ENCODE measurements around the gene KIFC3.
A peak's percentile ranks its signal among the peaks of the same experiment; 100 is the strongest.
"Not testable (repeated sequence)": the region's sequence is repeated elsewhere in the genome, so short reads cannot be mapped to it uniquely, and the experiment has no call there.

The KIFC3 gene

DNA sequence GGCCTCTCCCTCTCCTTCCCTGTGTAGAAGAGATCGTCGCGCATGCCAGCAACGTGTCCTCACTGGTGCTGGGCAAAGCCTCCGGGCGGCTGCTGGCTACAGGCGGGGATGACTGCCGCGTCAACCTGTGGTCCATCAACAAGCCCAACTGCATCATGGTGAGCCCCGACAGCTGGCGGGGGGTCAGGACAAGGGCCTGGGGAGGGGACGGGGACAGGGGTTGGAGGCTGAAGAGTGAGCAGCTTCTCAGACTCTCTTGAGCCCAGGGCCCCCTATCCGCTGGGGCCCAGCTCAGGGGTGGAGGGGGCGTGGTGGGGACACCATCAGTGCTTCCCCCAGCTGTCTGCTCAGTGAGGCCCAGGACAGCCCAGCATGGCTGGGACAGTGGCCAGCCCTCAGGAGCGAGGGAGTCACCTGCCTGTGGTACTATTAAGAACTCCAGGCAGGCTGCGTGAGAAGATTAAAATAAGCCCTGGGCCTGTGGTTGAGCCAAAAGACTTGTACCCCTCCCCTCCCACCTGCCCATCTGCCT, 60.6 kb downstream of the KIFC3 start:
- DNase-seq (ENCODE audit: low read depth in 2 of 2, low spot score in 1 of 2), result no peak

DNA sequence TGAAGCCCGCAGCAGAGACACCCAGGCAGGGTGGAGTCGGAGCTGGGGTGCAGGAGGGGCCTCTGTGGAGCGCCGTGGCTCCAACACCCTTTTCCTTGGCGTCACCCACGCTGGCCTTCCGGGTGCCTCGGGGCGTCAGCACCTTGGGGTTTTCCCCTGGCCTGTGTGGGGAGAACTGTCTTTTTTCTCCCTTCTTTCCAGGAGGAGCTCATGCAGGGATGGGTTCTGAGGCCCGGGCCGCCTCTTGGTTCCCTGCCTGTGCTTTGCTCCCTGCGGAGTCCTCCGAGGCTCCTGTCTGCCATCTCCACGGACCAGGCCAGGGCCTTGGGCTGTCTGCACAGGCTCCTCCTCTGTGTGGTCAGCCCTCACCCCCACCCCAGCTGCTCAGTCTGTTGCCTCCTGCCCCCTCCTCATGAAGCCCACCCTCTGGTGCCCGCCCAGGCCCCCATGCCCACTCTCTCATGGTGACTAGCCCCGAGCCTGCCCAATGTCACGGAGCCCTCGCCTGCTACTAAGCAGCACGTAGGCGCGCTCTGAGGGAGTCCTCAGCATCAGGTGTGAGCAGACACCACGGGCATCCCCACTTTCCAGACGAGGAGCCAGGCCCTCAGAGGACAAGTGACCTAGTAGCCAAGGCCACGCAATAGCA, 61.7 kb downstream of the KIFC3 start:
- no peak for DNase-seq (ENCODE audit: low read depth in 2 of 2, low spot score in 1 of 2)

DNA sequence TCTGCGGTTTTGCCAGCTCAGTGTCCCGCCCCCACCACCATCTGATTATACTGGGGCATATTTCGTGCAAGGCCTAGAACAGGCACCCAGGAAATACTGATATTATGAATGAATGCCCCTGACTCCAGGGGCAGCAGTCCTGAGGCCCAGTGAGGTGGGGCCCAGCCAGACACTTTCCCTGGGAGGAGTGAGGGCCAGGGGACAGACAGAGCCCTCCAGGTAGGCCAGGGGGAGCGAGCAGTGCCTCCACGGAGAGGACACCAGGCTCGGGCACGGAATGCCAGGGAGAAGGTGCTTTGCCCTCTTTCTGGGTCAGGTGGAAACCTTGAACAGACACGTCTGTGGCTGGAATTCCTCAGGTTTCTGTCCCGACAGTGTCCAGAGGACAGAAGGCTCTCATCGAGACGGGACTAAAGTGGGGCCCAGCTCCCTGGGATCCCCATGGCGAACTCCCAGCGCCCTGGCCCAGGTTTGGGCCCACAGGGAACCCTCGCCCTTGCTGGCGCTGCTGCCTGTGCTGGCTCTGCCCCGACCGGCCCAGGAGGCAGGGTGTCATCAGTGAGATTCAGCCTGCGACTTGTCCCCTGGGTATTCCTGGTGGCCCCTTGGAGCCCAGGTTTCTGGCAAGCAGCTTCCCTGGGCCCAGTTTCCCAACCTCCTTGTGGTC, 62.4 kb downstream of the KIFC3 start:
- no peak for DNase-seq (ENCODE audit: low read depth in 2 of 2, low spot score in 1 of 2)

DNA sequence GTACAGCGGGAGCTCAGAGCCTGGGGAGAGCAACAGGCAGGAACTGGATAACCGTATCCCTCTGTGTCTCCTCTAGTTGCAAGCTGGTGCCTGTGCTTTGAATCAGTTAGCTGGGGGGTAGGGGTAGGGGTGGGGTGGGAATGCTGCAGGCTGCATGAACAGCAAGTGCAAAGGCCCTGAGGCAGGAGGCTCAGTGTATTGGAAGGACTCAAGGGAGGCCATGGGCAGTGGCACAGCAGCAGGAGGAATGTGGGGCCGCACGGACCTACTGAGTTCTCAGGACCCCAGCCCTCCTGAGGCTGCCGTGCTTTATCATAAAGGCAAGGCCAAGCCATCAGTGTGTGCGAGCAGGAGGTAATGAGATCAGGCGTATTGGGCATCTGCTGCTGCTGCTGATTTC, 63.4 kb downstream of the KIFC3 start:
- no peak for DNase-seq (ENCODE audit: low read depth in 2 of 2, low spot score in 1 of 2)

DNA sequence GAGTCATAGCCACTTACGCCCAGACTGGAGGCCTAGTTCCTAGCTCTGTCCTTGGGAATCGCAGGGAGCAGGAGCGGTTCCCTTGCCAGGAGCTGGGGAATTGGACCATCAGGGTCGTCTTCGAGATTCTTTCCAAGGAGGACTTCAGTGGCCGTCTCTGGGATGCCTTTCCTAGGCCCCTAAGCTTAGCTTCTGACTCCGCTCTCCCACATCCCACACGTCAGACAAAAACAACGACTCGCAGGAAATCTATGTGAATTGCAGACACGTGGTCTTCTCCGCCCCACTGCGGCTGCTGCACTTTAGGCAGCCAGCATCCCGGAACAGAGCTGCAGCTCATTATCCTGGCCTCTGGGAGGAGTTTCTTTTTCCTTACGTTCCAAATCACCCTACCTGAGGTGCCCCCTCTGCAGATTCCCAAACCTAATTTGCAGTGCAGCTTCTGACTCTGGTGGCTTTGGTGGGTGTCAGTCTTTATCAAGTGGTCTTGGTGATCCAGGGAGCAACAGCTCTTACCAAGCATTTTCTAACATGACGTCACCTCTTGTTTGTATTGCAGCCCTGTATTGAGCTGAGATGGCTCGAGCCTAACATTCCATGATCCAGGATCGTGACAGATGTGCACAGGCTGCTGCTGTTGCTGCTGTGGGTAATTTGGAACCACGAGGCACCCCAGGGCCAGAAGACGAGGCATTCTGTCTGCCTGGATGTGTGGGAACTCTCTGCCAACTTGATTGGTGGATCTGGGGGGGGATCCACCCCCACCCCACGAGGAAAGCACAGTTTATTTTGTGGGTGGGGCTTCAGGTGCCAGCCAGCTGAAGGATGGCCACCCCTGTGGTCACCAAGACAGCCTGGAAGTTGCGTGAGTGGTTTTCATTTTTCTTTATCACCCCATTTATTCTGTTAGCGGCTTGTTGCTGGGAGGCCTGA, 65.6 kb downstream of the KIFC3 start:
- DNase-seq (ENCODE audit: low read depth in 2 of 2, low spot score in 1 of 2), result peak in 1 of 2 donors; percentile 13

DNA sequence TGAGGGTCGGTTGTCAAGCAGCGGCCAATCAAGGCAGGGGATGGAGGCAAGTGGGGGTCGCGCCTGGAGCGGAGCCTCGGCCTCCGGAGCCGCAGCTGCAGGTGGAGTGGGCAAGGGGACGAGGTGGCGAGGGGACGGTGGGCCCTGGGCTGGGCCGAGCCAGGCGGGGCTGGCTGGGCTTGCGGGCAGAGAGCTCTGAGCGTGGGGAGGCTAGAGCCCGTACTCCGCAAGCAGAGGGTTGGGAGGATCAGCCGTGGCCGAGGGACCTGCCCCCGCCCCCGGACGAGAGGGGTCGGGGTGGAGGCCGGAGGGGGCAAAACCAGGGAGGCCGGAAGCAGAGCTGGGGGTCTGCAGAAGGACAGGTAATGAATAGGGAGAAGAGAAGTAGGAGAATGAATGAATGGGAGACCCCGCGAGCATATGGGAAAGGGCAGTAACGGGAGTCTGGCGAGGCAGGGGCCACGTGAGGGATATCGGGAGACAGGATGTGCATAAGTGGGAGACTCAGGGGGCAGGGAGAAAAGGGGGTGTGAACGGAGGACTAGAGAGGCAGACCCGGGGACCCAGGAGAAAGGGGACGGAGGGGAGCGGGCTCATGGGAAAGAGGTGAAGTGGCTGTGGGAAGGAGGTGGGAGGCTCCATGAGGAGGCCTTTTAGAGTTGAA, 66.4 kb downstream of the KIFC3 start, which contains the start of gene KATNB1:
TSS of gene KATNB1 (plus strand) at position 16 of the 664 bp plus-strand sequence. CDS start 1,474 bp downstream, outside the sequence.
- no peak for DNase-seq (ENCODE audit: low read depth in 2 of 2, low spot score in 1 of 2)

DNA sequence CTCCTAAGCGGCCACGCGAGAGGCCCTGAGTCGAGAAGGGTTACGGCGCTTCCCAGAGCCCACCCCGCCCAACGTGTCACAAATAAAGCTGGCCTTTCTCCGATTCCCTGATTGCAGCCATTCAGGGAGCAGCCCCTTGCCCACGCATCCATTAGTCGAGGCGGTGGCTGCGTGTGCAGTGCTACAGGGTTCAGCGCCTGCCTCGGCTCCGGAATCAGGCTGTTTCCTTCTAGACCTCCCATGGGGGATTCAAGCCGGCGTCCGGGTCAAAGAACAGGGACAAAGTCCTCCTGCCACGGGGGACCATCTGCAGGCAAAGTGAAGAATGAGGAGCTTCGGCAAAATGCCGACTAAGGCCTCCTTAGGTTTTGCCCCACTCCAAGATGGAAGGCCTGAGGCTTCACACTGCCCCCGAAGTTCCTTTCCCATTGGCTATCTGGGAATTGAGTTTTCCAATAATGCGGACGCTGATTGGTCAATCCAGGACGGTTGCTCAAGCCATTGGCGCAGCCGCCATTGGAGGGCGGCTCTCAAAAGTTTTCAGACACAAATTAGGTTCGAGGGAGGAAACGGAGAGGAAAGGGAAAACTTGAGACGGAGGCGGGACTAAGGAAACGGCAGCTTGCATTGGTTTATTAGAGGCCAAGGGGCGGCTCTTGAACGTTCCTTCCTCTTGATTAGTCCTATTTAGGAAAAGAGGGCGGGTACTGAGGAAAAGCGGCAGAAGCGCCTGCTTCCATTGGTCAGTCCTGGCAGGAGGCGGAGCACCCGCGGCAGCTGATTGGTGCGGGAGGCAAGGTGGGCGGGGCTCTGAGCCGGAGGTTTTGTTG, 67.2 kb downstream of the KIFC3 start:
- peak; percentile 92 to 93 for DNase-seq (ENCODE audit: low read depth in 2 of 2, low spot score in 1 of 2)

DNA sequence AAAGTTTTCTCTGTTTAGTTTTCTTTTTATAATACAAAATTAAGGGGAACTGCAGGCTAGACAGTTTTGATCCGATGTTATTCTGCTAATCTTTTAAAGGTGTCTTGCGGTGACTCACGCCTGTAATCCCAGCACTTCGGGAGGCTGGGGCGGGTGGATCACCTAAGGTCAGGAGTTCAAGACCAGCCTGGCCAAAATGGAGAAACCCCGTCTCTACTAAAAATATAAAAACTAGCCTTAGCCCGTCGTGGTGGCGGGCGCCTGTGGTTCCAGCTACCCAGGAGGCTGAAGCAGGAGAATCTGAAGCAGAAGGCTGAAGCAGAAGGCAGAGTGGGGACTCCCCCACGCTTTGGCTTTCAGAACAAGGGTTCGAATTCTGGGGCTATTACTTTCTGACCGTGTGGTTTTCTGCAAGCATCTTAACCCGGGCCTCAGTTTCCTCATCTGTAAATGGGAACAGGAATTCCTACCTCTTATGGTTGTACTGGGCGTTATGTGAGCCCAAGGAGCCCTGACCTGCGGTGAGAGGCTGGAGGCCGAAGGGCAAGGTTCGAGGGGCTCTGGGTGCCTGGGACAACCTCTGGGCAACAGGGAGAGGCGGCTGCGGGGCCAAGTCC, 67.9 kb downstream of the KIFC3 start:
- DNase-seq (ENCODE audit: low read depth in 2 of 2, low spot score in 1 of 2), result no peak

DNA sequence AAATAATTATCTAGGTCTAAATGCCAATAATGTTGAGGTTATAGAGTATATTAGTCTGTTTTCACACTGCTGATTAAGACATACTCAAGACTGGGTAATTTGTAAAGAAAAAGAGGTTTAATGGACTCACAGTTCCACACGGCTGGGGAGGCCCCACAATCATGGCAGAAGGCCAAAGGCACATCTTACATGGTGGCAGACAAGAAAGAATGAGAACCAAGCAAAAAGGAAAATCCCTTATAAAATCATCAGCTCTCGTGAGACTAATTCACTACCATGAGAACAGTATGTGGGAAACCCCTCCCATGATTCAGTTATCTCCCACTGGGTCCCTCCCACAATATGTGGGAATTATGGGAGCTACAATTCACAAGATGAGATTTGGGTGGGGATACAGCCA, 69.6 kb downstream of the KIFC3 start:
- DNase-seq (ENCODE audit: low read depth in 2 of 2, low spot score in 1 of 2), result no peak

DNA sequence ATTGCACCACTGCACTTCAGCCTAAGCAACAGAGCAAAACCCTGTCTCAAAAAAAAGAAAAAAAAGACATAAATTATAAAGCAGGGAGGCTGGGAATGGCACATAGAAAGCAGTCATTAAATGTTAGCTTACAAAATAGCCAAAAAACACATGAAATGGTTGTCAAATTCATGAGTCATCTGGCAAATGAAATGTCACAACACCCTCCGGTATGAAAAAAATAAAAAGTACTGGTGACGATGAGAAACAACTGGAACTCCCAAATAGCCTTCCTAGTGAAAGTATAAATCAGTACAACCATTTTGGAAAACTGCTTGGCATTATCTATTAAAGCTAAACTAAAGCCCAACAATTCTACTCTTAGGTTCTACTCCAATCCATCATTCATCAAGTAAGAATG, 70.3 kb downstream of the KIFC3 start:
- no peak for DNase-seq (ENCODE audit: low read depth in 2 of 2, low spot score in 1 of 2)

DNA sequence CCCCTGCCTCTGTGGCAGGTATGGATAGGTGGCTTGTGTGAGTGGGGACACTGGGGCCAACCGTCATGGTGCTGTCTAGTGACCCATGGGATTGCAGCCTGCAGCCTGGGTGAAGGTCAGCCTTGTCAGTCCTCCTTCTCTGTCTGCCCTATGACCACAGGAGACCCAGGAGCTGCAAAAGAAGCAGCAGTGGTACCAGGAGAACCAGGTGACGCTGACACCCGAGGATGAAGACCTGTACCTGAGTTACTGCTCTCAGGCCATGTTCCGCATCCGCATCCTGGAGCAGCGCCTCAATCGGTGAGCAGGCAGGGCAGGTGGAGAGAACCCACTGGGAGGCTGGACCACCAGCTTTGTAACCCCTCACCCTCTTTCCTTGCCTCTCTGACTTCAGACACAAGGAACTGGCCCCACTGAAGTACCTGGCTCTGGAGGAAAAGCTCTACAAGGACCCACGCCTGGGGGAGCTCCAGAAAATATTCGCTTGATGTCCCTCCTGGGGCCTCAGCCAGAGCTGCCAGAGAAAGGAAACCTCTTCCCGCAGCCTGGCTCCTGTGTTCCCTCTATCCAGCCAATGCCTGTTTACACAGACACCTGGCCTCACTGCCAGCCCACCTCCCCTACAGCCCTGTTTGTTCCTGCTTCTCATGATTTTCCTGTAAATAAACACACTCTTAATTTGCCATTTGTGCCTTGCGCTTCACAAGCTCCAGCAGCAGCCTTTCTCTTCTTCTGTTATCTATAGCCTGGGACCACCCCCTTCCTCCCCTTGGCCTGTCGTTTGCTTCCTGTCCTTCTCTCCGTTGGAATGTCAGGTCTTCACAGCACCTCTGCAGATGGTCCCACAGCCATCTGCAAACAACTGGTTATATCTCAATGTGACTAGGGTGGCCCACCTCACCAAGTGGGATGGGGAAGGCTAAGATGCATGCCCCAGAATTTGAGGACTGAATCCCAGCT, 71.2 kb downstream of the KIFC3 start:
- DNase-seq (ENCODE audit: low read depth in 2 of 2, low spot score in 1 of 2), result no peak

DNA sequence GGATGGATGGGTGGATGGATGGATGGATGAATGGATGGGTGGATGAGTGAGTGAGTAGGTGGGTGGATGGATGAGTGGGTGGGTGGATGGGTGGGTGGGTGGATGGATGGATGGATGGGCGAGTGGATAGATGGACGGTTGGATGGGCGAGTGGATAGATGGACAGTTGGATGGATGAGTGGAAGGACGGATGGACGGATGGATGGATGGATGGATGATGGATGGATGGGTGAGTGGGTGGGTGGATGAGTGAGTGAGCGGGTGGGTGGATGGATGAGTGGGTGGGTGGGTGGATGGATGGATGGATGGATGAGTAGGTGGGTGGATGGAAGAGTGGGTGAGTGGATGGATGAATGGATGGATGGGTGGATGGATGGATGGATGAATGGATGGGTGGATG, 72.4 kb downstream of the KIFC3 start:
- DNase-seq (ENCODE audit: low read depth in 2 of 2, low spot score in 1 of 2), result not testable (repeated sequence)

DNA sequence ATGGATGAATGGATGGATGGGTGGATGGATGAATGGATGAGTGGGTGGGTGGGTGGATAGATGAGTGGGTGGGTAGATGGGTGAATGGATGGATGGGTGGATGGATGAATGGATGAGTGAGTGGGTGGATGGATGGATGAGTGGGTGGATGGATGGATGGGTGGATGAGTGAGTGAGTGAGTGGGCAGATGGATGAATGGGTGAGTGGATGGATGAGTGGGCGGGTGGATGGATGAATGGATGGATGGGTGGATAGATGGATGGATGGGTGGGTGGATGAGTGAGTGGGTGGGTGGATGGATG, 73.2 kb downstream of the KIFC3 start:
- no peak for DNase-seq (ENCODE audit: low read depth in 2 of 2, low spot score in 1 of 2)

DNA sequence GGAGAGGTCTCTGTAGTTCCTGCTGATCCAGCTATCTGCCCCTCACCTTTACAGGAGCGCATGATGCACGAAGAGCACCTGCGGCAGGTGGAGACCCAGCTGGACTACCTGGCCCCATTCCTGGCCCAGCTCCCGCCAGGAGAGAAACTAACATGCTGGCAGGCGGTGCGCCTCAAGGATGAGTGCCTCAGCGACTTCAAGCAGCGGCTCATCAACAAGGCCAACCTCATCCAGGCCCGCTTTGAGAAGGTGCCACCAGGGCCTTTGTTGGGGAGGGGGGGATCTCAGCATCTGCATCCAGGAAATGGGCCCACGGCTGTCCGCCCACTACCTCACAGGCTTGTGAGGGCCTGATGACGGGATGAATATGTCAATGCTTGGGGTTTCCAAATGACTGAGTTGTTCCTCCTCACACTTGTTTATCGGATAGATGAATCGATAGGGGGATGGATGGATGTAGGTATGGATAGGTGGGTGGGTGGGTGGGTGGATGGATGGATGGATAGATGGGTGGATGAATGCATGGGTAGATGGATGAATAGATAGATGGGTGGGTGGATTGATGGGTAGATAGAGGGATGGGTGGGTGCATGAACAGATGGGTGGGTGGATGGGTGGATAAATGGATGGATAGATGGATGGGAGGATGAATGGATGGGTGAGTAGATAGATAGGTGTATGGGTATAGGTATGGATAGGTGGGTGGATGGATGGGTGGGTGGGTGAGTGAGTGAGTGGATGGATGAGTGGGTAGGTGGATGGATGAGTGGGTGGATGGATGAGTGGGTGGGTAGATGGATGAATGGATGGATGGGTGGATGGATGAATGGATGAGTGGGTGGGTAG, 73.7 kb downstream of the KIFC3 start:
- DNase-seq (ENCODE audit: low read depth in 2 of 2, low spot score in 1 of 2), result no peak

DNA sequence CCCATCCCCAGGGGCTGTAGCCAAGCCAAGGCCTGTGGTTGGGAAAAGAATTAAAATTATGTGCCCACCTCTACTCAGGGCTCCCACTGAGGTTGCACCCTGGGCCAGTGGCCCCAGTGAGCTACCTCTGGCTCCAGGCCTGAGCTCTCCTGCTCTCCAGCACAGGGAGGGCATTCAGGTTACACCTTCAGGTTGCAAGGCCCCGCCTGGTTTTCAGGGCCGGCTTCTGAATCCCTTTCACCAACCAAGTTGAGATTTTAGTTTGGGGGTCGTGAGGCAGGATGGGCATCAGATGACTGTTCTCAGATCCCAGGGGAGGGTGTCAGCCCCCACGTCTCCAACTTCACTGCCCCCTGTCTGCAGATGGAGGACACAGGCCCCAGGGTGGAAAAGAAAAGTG, 74.7 kb downstream of the KIFC3 start:
- DNase-seq (ENCODE audit: low read depth in 2 of 2, low spot score in 1 of 2), result no peak

DNA sequence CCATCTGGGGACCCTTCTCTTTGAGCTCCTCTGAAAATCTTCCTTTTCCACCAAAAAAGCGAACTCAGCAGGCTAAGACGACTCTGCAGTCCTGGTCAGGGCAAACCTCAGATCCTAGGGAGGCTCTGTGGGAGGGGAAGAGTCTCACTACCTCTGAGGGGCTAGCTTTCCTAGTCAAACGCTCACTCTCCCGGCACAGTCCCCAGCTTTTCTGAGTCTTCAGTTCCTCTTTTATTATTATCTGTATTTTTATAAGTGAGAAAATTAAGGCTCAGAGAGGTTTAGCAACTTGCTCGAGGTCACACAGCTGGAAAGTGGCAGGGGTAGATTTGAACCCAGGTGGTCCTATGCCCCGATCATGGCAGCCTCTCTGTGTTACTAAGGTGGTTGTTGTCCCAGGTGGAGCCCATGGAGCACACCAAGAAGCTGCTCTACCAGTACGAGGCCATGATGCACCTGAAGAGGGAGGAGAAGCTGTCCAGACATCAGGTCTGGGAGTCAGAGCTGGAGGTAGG, 75.8 kb downstream of the KIFC3 start:
- no peak for DNase-seq (ENCODE audit: low read depth in 2 of 2, low spot score in 1 of 2)

DNA sequence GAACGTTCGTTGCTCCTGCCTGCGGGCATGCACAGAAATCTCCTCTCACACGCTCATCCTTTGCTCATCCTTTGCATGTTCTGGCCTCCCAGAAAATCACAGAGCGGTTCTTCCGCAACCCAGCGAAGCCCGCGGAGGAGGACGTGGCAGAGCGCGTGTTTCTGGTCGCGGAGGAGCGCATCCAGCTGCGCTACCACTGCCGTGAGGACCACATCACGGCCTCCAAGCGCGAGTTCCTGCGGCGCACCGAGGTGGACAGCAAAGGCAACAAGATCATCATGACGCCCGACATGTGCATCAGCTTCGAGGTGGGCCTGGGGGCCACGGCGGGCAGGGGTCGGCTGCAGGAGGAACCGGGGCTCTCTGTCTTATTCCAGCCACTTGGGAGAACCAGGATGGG, 76.3 kb downstream of the KIFC3 start:
- no peak for DNase-seq (ENCODE audit: low read depth in 2 of 2, low spot score in 1 of 2)

DNA sequence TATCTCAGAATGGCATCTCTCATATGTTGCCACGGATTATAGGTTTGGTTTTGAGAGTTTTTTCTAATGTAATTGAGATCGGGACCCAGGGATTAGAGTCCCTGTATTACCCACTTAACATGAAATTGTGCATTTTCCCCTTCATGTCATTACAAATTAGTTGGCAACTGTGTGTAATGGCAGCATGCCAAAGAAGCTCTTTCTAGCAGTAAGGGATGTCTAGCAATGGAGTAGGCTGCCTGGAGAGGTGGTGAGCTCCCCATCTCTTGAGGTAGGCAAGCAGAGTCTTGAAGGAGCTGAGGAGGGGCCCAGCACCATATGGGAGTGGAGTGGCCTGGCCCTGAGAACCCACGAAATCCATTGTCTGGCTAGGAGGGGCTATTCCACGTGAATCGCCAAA, 76.7 kb downstream of the KIFC3 start:
- no peak for DNase-seq (ENCODE audit: low read depth in 2 of 2, low spot score in 1 of 2)

All from stimulated activated CD8-positive, alpha-beta memory T cell treated with anti-CD3 and anti-CD28 coated beads, Interleukin-4, amount 100 ng/mL, for 1 hour (primary cell).